CD8-positive, alpha-beta memory T cell (primary cell): ENCODE results near the gene IWS1. TPM values are rescaled to one million over a fixed set of nuclear protein-coding genes. Genes with fewer than 3 reads are reported as not detected.
A peak's percentile ranks its signal among the peaks of the same experiment; 100 is the strongest.

Experiments used
- CTCF ChIA-PET: fragments of 350-600 bp; sonication (Branson Sonifier 250); formaldehyde crosslinking; loops from one replicate; lab custom pipeline; 2021; ENCODE audit warnings: antibody characterized with exemption; lab: Charles Lee
- POLR2A ChIA-PET: fragments of 350-600 bp; sonication (Branson Sonifier 250); formaldehyde crosslinking; loops from one replicate; lab custom pipeline; 2021; ENCODE audit warnings: antibody characterized with exemption; lab: Charles Lee
- DNase-seq, 5 donors: peaks; one replicate each; pipeline versions ENCODE4 v3.0.0 to v3.0.0-alpha.2; 2020 to 2022; ENCODE audit warnings: mixed read lengths in 1 of 5
- H3K27ac ChIP-seq: one replicate; pipeline ENCODE4 v1.7.0; 2013; ENCODE audit warnings: low read depth, mild to moderate bottlenecking, low read length, moderate library complexity
- H3K27me3 ChIP-seq: 2 replicates; pipeline ENCODE4 v1.7.0; 2013; ENCODE audit warnings: low read length, mild to moderate bottlenecking; ENCODE audit not compliant: insufficient read depth, poor library complexity, severe bottlenecking
- H3K36me3 ChIP-seq: 2 replicates; pipeline ENCODE4 v1.7.0; 2013; ENCODE audit warnings: mild to moderate bottlenecking, low read length, moderate library complexity; ENCODE audit not compliant: insufficient read depth
- H3K4me1 ChIP-seq: 2 replicates; pipeline ENCODE4 v1.7.0; 2013; ENCODE audit warnings: mild to moderate bottlenecking, low read length, moderate library complexity; ENCODE audit not compliant: insufficient read depth
- H3K4me3 ChIP-seq: 2 replicates; pipeline ENCODE4 v1.7.0; 2013; ENCODE audit warnings: mild to moderate bottlenecking, low read length
- H3K9me3 ChIP-seq: 2 replicates; pipeline ENCODE4 v1.7.0; 2013; ENCODE audit warnings: mild to moderate bottlenecking, low read length
- H3K27ac Mint-ChIP-seq, 8 donors: one replicate each; pipeline ENCODE4 v1.8.0; 2020 to 2021; ENCODE audit warnings: mixed read lengths in 8 of 8, mild to moderate bottlenecking in 6 of 8, inconsistent platforms in 3 of 8, moderate library complexity in 3 of 8
- H3K27me3 Mint-ChIP-seq, 2 donors: one replicate each; pipeline ENCODE4 v1.8.0; 2020 to 2021; ENCODE audit warnings: mixed read lengths in 2 of 2, mild to moderate bottlenecking in 1 of 2, moderate library complexity in 1 of 2
- H3K36me3 Mint-ChIP-seq, 3 donors: one replicate each; pipeline ENCODE4 v1.8.0; 2020 to 2021; ENCODE audit warnings: mixed read lengths in 3 of 3, inconsistent platforms in 1 of 3, mild to moderate bottlenecking in 1 of 3
- H3K4me1 Mint-ChIP-seq, 3 donors: one replicate each; pipeline ENCODE4 v1.8.0; 2020 to 2021; ENCODE audit warnings: mixed read lengths in 3 of 3, inconsistent platforms in 1 of 3, mild to moderate bottlenecking in 1 of 3
- H3K4me3 Mint-ChIP-seq, 7 donors: one replicate each; pipeline ENCODE4 v1.8.0; 2020 to 2021; ENCODE audit warnings: mixed read lengths in 7 of 7, mild to moderate bottlenecking in 6 of 7, moderate library complexity in 4 of 7, inconsistent platforms in 2 of 7
- H3K9me3 Mint-ChIP-seq, 5 donors: one replicate each; pipeline ENCODE4 v1.8.0; 2020 to 2022; ENCODE audit warnings: mixed read lengths in 5 of 5, mild to moderate bottlenecking in 3 of 5, moderate library complexity in 2 of 5, inconsistent platforms in 1 of 5
- polyA plus RNA-seq: library from polyadenylated mRNA; unstranded; fragments of 300-500 nt; fragmentation: Illumina TruSeq; gene quantifications from one replicate; pipeline ENCODE4 v1.2.3, GENCODE V29; 2021
- total RNA-seq, 2 experiments: library from RNA; stranded (reverse); gene quantifications; one replicate each; pipeline ENCODE4 v1.2.3, GENCODE V29; 2021

Gene IWS1
- total and polyA plus RNA-seq, 3 experiments from 2014 or later: 33.1 to 53.7 (median 49.9) TPM

DNA sequence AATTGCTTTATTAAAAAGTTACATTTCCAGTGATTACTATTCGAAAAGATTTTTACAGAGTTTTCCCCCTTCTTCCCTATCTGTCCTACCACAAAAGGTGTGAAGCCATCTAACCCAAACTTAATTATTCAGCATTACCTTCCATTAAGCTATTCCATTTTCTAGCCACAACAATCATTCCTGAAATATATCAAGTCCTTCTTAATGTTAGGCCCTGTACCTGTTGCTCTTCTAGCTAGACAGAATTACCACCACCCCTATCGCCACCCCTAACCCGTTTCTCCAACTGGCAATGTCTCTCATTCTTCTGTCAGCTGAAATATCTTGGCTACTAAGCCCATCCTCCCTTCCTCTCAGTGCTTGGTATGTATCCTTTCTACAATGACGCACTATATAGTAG, 13.9 kb downstream of the IWS1 start:
- Mint-ChIP-seq H3K9me3 (no peaks in the 10 kb centered on the region), H3K4me1 (peaks cover 87 to 100% (median 99%) of the 10 kb centered on the region in 3 donors), H3K27me3 (no peaks in the 10 kb centered on the region), H3K4me3 (no peak overlapping the region), H3K36me3 (peaks cover 0 to 73% (median 14%) of the 10 kb centered on the region in 3 donors), H3K27ac (peak overlapping the region in 6 of 8 donors; percentile 10 to 74 (median 36))
- no peaks in the 10 kb centered on the region for H3K9me3 ChIP-seq
- DNase-seq: no peak
- no peak overlapping the region for H3K4me3 ChIP-seq
- H3K4me1 ChIP-seq: peaks cover 36% of the 10 kb centered on the region
- no peaks in the 10 kb centered on the region for H3K27me3 ChIP-seq
- H3K27ac ChIP-seq: no peak overlapping the region
- peaks cover 7% of the 10 kb centered on the region for H3K36me3 ChIP-seq
- POLR2A ChIA-PET: no interaction called here
- CTCF ChIA-PET: interaction anchor here (0.6 kb wide), 1 partner anchor 33 kb away, joined by 3 read pairs; no protein-coding TSS in a partner anchor

DNA sequence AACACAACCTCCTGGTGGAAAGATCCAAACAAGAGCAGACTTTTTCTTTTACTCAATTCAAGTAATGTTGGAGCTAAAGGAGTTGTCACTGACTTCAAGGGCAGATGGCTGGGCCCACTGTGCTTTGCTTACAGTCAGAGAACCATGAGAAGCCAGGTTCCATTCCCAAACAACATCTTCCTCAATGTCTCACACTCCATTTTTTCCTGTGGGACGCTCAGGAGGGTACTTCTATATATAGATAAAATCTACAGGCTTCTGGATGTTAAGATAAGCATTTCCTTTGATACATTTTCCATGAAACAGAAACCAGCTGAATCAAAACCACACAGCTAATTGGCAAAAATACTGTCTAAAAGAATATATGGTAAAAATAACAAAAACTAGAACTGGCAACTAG, 14.4 kb downstream of the IWS1 start:
- Histone ChIP-seq H3K27me3 (no peaks in the 10 kb centered on the region), H3K9me3 (no peaks in the 10 kb centered on the region), H3K4me1 (peaks cover 41% of the 10 kb centered on the region), H3K4me3 (no peak overlapping the region), H3K27ac (no peak overlapping the region), H3K36me3 (peaks cover 7% of the 10 kb centered on the region)
- ChIA-PET POLR2A (no interaction called here), CTCF (interaction anchor here (0.6 kb wide), 1 partner anchor 32 kb away, joined by 3 read pairs; no protein-coding TSS in a partner anchor)
- Mint-ChIP-seq H3K36me3 (peaks cover 0 to 68% (median 14%) of the 10 kb centered on the region in 3 donors), H3K27me3 (no peaks in the 10 kb centered on the region), H3K4me1 (peaks cover 84 to 100% (median 99%) of the 10 kb centered on the region in 3 donors), H3K27ac (peak overlapping the region in 6 of 8 donors; percentile 29 to 84 (median 54)), H3K9me3 (no peaks in the 10 kb centered on the region), H3K4me3 (no peak overlapping the region)
- DNase-seq: no peak

DNA sequence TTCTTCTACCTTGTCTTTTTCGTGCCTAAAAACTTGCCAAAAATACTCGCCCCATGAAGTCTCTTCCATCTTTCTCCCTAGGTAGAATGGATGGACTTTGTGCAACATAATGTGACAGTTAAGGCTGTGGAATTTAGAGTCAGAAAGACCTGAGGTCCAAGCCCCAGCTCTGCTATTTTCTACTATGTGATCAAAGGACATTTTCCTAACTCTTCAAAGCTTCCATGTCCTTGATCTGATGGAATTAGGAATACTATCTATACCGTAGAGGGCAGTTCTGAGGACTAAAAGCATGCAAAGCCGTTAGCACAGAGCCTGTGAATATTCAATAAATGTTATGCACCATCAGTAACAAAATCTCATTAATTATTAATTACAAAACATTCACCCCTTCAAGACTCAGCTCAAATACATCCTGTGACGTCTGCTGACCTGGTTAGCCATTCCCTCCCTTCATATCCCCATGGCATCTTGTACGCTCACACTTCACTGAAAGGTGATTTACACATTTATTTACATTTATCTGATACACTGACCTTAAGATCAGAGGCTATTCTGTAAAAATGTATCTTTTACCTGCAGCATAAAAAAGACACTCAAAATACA, 15.1 kb downstream of the IWS1 start:
- H3K9me3 Mint-ChIP-seq: no peaks in the 10 kb centered on the region
- H3K27ac Mint-ChIP-seq: peak overlapping the region in 7 of 8 donors; percentile 29 to 84 (median 57)
- H3K27me3 Mint-ChIP-seq: no peaks in the 10 kb centered on the region
- H3K9me3 ChIP-seq: no peaks in the 10 kb centered on the region
- peaks cover 42% of the 10 kb centered on the region for H3K4me1 ChIP-seq
- H3K4me1 Mint-ChIP-seq: peaks cover 82 to 98% (median 97%) of the 10 kb centered on the region in 3 donors
- H3K4me3 Mint-ChIP-seq: peak overlapping the region in 1 of 7 donors; percentile 4
- no peaks in the 10 kb centered on the region for H3K27me3 ChIP-seq
- H3K27ac ChIP-seq: no peak overlapping the region
- DNase-seq: no peak
- H3K4me3 ChIP-seq: no peak overlapping the region
- peaks cover 7% of the 10 kb centered on the region for H3K36me3 ChIP-seq
- ChIA-PET POLR2A (no interaction called here), CTCF (no interaction called here)
- H3K36me3 Mint-ChIP-seq: peaks cover 0 to 67% (median 14%) of the 10 kb centered on the region in 3 donors

DNA sequence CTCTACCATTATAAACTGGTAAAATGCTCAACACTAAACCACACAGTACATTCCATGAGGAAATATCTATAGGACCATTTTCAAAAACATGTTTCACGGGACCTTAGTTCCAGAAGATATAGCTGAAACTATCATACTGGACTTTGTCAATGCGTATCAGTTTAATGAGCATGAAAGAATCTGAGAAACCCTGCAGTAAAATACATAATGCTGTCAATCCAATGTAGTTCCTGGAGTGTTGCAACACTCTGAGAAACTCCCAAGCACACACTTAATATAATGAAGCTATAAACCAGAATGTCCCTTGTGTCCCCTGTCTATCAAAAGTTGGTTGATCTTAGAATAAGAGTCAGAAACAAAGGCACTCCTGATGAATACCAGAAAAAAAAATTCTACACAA, 16.2 kb downstream of the IWS1 start:
- Mint-ChIP-seq H3K9me3 (no peaks in the 10 kb centered on the region), H3K4me1 (peaks cover 73 to 91% (median 90%) of the 10 kb centered on the region in 3 donors), H3K4me3 (peak overlapping the region in 1 of 7 donors; percentile 42), H3K27ac (peak overlapping the region in 2 of 8 donors; percentile 33 to 53), H3K27me3 (no peaks in the 10 kb centered on the region), H3K36me3 (peaks cover 0 to 63% (median 7%) of the 10 kb centered on the region in 3 donors)
- Histone ChIP-seq H3K4me3 (no peak overlapping the region), H3K27me3 (no peaks in the 10 kb centered on the region), H3K36me3 (peaks cover 8% of the 10 kb centered on the region), H3K9me3 (no peaks in the 10 kb centered on the region), H3K4me1 (peaks cover 42% of the 10 kb centered on the region), H3K27ac (no peak overlapping the region)
- DNase-seq: no peak
- CTCF ChIA-PET: no interaction called here
- POLR2A ChIA-PET: no interaction called here

DNA sequence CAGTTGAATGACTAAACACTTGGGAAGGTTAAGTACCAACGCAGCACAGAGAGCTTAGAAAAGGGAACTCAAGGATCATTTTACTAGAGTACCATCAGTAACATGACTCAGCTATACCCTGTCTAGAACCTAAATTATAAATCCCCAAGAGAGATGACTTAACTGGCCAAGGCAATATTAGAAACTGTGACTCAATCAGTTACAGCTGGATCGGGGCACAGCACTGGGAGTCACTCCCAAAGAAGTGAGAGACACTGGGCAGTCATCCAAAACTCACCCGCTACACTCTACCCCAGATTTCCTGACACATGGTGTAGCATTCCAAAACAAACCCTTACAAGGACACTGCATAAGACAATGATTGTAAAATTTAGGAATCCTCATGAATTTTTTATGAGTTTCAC, 17.7 kb downstream of the IWS1 start:
- DNase-seq: no peak
- H3K27ac Mint-ChIP-seq: peak overlapping the region; percentile 3 to 68 (median 46)
- H3K4me1 Mint-ChIP-seq: peaks cover 62 to 81% (median 81%) of the 10 kb centered on the region in 3 donors
- Histone ChIP-seq H3K27me3 (no peaks in the 10 kb centered on the region), H3K27ac (no peak overlapping the region), H3K4me1 (peaks cover 36% of the 10 kb centered on the region), H3K4me3 (no peak overlapping the region), H3K9me3 (no peaks in the 10 kb centered on the region), H3K36me3 (peaks cover 18% of the 10 kb centered on the region)
- POLR2A ChIA-PET: no interaction called here
- peak overlapping the region in 3 of 7 donors; percentile 0 to 59 (median 11) for H3K4me3 Mint-ChIP-seq
- peaks cover 4 to 63% (median 6%) of the 10 kb centered on the region in 3 donors for H3K36me3 Mint-ChIP-seq
- H3K27me3 Mint-ChIP-seq: no peaks in the 10 kb centered on the region
- no peaks in the 10 kb centered on the region for H3K9me3 Mint-ChIP-seq
- CTCF ChIA-PET: no interaction called here

DNA sequence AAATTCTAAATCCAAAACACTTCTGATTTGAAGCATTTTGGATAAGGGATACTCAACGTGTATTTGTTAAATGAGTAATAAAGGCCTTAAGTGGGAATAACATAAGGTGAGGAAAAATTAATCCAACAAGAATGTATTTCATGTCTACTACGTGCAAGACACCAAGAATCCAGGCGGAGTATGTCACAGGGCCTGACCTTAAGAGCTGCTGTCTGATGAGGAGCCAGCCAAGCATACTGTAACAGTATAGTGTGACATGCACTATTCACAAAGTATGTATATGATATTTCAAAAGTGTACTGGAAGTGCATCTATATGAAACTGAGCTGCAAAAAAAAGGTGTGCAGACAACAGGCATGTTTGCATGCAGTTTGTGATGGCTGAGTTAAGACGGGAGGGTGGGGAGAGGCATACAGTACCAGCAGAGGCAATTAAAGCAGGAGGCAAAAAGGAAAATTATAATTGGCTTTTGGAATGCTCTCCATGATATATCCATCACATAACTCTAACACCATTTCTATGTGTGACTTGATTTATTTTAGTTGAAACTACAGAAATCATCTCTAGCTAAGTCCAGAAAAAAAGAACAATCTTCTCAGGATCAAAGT, 18.2 kb downstream of the IWS1 start:
- Histone ChIP-seq H3K4me3 (no peak overlapping the region), H3K36me3 (peaks cover 21% of the 10 kb centered on the region), H3K27ac (no peak overlapping the region), H3K9me3 (no peaks in the 10 kb centered on the region), H3K4me1 (peaks cover 33% of the 10 kb centered on the region), H3K27me3 (no peaks in the 10 kb centered on the region)
- ChIA-PET CTCF (interaction anchor here (1.2 to 1.6 kb wide), 2 partner anchors 29 to 92 kb away, joined by 3 to 6 read pairs; no protein-coding TSS in a partner anchor), POLR2A (no interaction called here)
- no peaks in the 10 kb centered on the region for H3K27me3 Mint-ChIP-seq
- H3K4me3 Mint-ChIP-seq: peak overlapping the region in 1 of 7 donors; percentile 23
- no peaks in the 10 kb centered on the region for H3K9me3 Mint-ChIP-seq
- peaks cover 60 to 77% (median 77%) of the 10 kb centered on the region in 3 donors for H3K4me1 Mint-ChIP-seq
- peaks cover 7 to 64% (median 9%) of the 10 kb centered on the region in 3 donors for H3K36me3 Mint-ChIP-seq
- DNase-seq: no peak
- H3K27ac Mint-ChIP-seq: peak overlapping the region in 5 of 8 donors; percentile 42 to 62 (median 51)

DNA sequence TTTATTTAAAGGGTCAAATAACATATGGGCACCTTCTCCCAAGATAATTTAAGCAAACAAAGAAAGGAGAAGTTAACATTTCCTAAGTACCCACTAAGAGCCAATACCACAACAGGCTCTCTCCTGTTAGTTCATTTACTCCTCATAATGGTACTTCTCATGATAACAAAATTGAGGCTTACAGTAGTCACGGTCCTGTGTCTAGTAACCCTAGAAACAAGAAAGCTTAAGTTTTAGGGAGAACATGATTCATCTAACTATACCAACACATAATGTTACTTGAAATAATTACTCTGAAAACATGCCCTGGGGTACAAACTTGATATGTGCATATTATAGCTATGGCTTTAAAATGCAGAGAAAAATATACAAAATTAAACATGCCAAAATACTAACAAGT, 19.8 kb downstream of the IWS1 start:
- POLR2A ChIA-PET: no interaction called here

More for the DNA sequence above, 19.8 kb downstream of the IWS1 start:
- no peak overlapping the region for H3K27ac Mint-ChIP-seq
- no peak for DNase-seq
- H3K4me3 Mint-ChIP-seq: no peak overlapping the region
- Histone ChIP-seq H3K4me3 (no peak overlapping the region), H3K27ac (no peak overlapping the region), H3K36me3 (peaks cover 37% of the 10 kb centered on the region), H3K9me3 (no peaks in the 10 kb centered on the region), H3K27me3 (no peaks in the 10 kb centered on the region), H3K4me1 (peaks cover 20% of the 10 kb centered on the region)
- peaks cover 46 to 64% (median 63%) of the 10 kb centered on the region in 3 donors for H3K4me1 Mint-ChIP-seq
- H3K27me3 Mint-ChIP-seq: no peaks in the 10 kb centered on the region
- no peaks in the 10 kb centered on the region for H3K9me3 Mint-ChIP-seq
- CTCF ChIA-PET: interaction anchor here (1.6 kb wide), 1 partner anchor 27 kb away, joined by 6 read pairs; no protein-coding TSS in a partner anchor
- H3K36me3 Mint-ChIP-seq: peaks cover 16 to 72% (median 18%) of the 10 kb centered on the region in 3 donors
